MM.1S (cell line): ENCODE results near the gene AGPAT3.

Source experiments
- DNase-seq: peaks from one replicate; pipeline ENCODE4 v3.0.0-alpha.2; 2015
- H2AFZ ChIP-seq: fragments of 300-600 bp; sonication (generic); 2 replicates; pipeline ENCODE4 v1.6.0; 2016; ENCODE audit warnings: antibody characterized with exemption, low read length
- H3F3A ChIP-seq: fragments of 300-600 bp; sonication (generic); 2 replicates; pipeline ENCODE4 v1.6.1; 2016; ENCODE audit warnings: mild to moderate bottlenecking, antibody characterized with exemption, low read length, moderate library complexity, mixed read lengths; ENCODE audit not compliant: insufficient read depth
- H3K27ac ChIP-seq: fragments of 300-600 bp; sonication (generic); 2 replicates; pipeline ENCODE4 v1.5.1; 2016; ENCODE audit warnings: mild to moderate bottlenecking, low read length
- H3K27me3 ChIP-seq: fragments of 300-600 bp; sonication (generic); replicated peaks from 2 replicates; pipeline ENCODE4 v1.6.0; 2016; ENCODE audit warnings: low read length; ENCODE audit not compliant: insufficient read depth
- H3K36me3 ChIP-seq: fragments of 300-600 bp; sonication (generic); replicated peaks from 2 replicates; pipeline ENCODE4 v1.6.1; 2016; ENCODE audit warnings: mild to moderate bottlenecking, low read length, mixed read lengths; ENCODE audit not compliant: insufficient read depth
- H3K4me1 ChIP-seq: fragments of 300-600 bp; sonication (generic); 2 replicates; pipeline ENCODE4 v1.6.1; 2016; ENCODE audit warnings: low read length, mixed read lengths
- H3K4me2 ChIP-seq: fragments of 300-600 bp; sonication (generic); 2 replicates; pipeline ENCODE4 v1.6.0; 2016; ENCODE audit warnings: low read depth, low read length
- H3K4me3 ChIP-seq: fragments of 300-600 bp; sonication (generic); 2 replicates; pipeline ENCODE4 v1.5.1; 2016; ENCODE audit warnings: low read length, mixed read lengths
- H3K79me2 ChIP-seq: fragments of 300-600 bp; sonication (generic); 2 replicates; pipeline ENCODE4 v1.6.1; 2016; ENCODE audit warnings: mixed run types, low read length, mixed read lengths
- H3K9ac ChIP-seq: fragments of 300-600 bp; sonication (generic); 2 replicates; pipeline ENCODE4 v1.6.1; 2016; ENCODE audit warnings: low read length, mixed read lengths
- H3K9me2 ChIP-seq: fragments of 300-600 bp; sonication (generic); replicated peaks from 2 replicates; pipeline ENCODE4 v1.6.1; 2016; ENCODE audit warnings: mild to moderate bottlenecking, low read length, mixed read lengths; ENCODE audit not compliant: insufficient read depth
- H3K9me3 ChIP-seq: fragments of 300-600 bp; sonication (generic); replicated peaks from 2 replicates; pipeline ENCODE4 v1.6.1; 2016; ENCODE audit warnings: mild to moderate bottlenecking, low read length, mixed read lengths; ENCODE audit not compliant: insufficient read depth
- H4K20me1 ChIP-seq: fragments of 300-600 bp; sonication (generic); 2 replicates; pipeline ENCODE4 v1.6.1; 2016; ENCODE audit warnings: mild to moderate bottlenecking, low read length, moderate library complexity, mixed read lengths; ENCODE audit not compliant: insufficient read depth
- EZH2 ChIP-seq: fragments of 300-600 bp; sonication (generic); optimal IDR thresholded peaks from 2 replicates; pipeline ENCODE3; 2017; ENCODE audit warnings: low read depth, mild to moderate bottlenecking, antibody characterized with exemption, low read length, mixed read lengths
- EZH2phosphoT487 ChIP-seq: fragments of 300-600 bp; sonication (generic); IDR thresholded peaks from 2 replicates; pipeline ENCODE4 v1.6.1; 2018; ENCODE audit warnings: antibody characterized with exemption, low read length
- TF ChIP-seq, protein P1 (sequence below): fragments of 300-600 bp; sonication (generic); IDR thresholded peaks from 2 replicates; pipeline ENCODE4 v1.5.1; 2016; ENCODE audit warnings: antibody characterized with exemption, low read length, mixed read lengths

The AGPAT3 gene

GRCh38 chr21:43924421-43925095, 59.5 kb downstream of the AGPAT3 start:
- no peak for TF ChIP-seq EZH2phosphoT487
- Histone ChIP-seq H3K9me2 (no peaks in the 10 kb centered on the region), H3K9me3 (no peaks in the 10 kb centered on the region), H3K9ac (no peak overlapping the region), H3K27me3 (no peaks in the 10 kb centered on the region), H3K79me2 (peaks cover 89% of the 10 kb centered on the region), H3K36me3 (no peaks in the 10 kb centered on the region; the same call in 1 of the 2 replicates), H2AFZ (no peak overlapping the region), H3K4me1 (no peaks in the 10 kb centered on the region), H4K20me1 (no peaks in the 10 kb centered on the region), H3K27ac (no peak overlapping the region), H3K4me3 (no peak overlapping the region), H3F3A (no peaks in the 10 kb centered on the region), H3K4me2 (no peak overlapping the region)
- no peak for DNase-seq

- Histone ChIP-seq H3K79me2 (peaks cover 89% of the 10 kb centered on the region), H3K27ac (no peak overlapping the region), H3F3A (no peaks in the 10 kb centered on the region), H3K9me2 (no peaks in the 10 kb centered on the region), H3K4me1 (no peaks in the 10 kb centered on the region), H3K9ac (no peak overlapping the region), H3K9me3 (no peaks in the 10 kb centered on the region), H2AFZ (no peak overlapping the region), H3K36me3 (no peaks in the 10 kb centered on the region; the same call in 1 of the 2 replicates), H3K4me2 (no peak overlapping the region), H4K20me1 (no peaks in the 10 kb centered on the region), H3K4me3 (no peak overlapping the region), H3K27me3 (no peaks in the 10 kb centered on the region)
- no peak for DNase-seq
- TF ChIP-seq EZH2 (no peak), EZH2phosphoT487 (no peak)
- TF ChIP-seq, protein P1, sequence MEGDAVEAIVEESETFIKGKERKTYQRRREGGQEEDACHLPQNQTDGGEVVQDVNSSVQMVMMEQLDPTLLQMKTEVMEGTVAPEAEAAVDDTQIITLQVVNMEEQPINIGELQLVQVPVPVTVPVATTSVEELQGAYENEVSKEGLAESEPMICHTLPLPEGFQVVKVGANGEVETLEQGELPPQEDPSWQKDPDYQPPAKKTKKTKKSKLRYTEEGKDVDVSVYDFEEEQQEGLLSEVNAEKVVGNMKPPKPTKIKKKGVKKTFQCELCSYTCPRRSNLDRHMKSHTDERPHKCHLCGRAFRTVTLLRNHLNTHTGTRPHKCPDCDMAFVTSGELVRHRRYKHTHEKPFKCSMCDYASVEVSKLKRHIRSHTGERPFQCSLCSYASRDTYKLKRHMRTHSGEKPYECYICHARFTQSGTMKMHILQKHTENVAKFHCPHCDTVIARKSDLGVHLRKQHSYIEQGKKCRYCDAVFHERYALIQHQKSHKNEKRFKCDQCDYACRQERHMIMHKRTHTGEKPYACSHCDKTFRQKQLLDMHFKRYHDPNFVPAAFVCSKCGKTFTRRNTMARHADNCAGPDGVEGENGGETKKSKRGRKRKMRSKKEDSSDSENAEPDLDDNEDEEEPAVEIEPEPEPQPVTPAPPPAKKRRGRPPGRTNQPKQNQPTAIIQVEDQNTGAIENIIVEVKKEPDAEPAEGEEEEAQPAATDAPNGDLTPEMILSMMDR: no peak
Observed at GRCh38 chr21:43925096-43925481, 60.1 kb downstream of the AGPAT3 start.

DNA sequence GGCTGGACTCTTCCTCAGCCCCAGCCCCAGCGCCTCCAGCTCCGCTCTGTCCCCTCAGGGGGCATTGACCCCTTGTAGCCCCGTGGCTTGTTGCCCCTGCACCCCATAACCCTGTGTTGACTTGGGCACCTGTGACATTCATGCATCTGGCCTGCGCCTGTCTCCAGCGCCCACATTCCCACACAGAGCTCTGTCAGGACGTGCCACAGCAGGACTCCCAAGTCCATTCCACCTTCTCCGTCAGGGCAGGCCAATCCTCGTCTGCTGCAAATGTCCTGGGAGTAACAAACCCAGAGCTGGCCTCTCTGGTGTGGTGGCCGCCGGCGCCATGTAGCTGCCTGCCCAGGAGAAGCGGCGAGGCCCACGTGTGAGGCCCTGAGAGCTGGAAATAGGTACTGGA, 60.6 kb downstream of the AGPAT3 start:
- Histone ChIP-seq H3K9me2 (no peaks in the 10 kb centered on the region), H3K27ac (no peak overlapping the region), H3F3A (no peaks in the 10 kb centered on the region), H3K4me1 (no peaks in the 10 kb centered on the region), H4K20me1 (no peaks in the 10 kb centered on the region), H3K4me3 (no peak overlapping the region), H2AFZ (no peak overlapping the region), H3K27me3 (no peaks in the 10 kb centered on the region), H3K79me2 (peaks cover 88% of the 10 kb centered on the region), H3K36me3 (no peaks in the 10 kb centered on the region; the same call in 1 of the 2 replicates), H3K9ac (no peak overlapping the region), H3K4me2 (no peak overlapping the region), H3K9me3 (no peaks in the 10 kb centered on the region)
- TF ChIP-seq EZH2phosphoT487 (no peak), EZH2 (no peak)
- TF ChIP-seq, protein P1: no peak
- no peak for DNase-seq

DNA sequence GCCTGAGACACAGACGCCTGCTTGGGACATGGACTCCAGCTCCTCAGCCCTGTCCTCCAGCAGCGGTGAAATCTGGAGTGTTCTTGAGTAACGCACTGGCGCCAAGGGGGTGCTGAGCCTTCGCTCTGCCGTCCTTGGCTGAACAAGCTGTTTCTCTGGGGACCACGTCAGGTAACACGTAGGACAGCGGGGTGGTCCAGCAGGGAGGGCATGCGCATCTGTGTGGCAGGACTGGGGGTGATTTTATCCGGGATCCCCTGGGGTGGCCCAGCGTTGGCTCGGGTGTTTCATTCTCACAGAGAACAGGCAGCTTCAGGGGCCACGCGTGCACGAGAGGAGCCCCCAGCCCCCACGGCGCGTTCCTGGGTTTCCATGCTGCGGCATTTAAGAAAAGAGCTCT, 61.2 kb downstream of the AGPAT3 start:
- Histone ChIP-seq H3K36me3 (no peaks in the 10 kb centered on the region; the same call in 1 of the 2 replicates), H3K9ac (no peak overlapping the region), H3K4me3 (no peak overlapping the region), H2AFZ (no peak overlapping the region), H3K79me2 (peaks cover 88% of the 10 kb centered on the region), H4K20me1 (no peaks in the 10 kb centered on the region), H3K4me2 (no peak overlapping the region), H3K4me1 (no peaks in the 10 kb centered on the region), H3F3A (no peaks in the 10 kb centered on the region), H3K27ac (no peak overlapping the region), H3K27me3 (no peaks in the 10 kb centered on the region), H3K9me3 (no peaks in the 10 kb centered on the region), H3K9me2 (no peaks in the 10 kb centered on the region)
- TF ChIP-seq, protein P1: no peak
- no peak for TF ChIP-seq EZH2
- no peak for TF ChIP-seq EZH2phosphoT487
- DNase-seq: no peak
